Suprapubic skin (tissue), 4 donors: ENCODE data around the gene CDH13.

ENCODE experiments used
- EP300 ChIP-seq: sonication (generic); formaldehyde crosslinking; IDR thresholded peaks from one replicate; pipeline ENCODE4 v1.6.1; 2017; ENCODE audit warnings: antibody characterized with exemption
- POLR2A ChIP-seq, 2 donors: fragments of 450-650 bp; IDR thresholded peaks; one replicate each; pipeline ENCODE4 v1.6.1; 2017; ENCODE audit warnings: antibody characterized with exemption in 2 of 2, mild to moderate bottlenecking in 2 of 2, moderate library complexity in 2 of 2
- POLR2AphosphoS5 ChIP-seq, 3 donors: sonication (generic); formaldehyde crosslinking; IDR thresholded peaks; one replicate each; pipeline ENCODE4 v1.6.1; 2017; ENCODE audit warnings: antibody characterized with exemption in 3 of 3
- TF ChIP-seq, protein P1 (sequence below), 2 donors: fragments of 200-600 bp in 1 of 2; fragments of 450-650 bp in 1 of 2; sonication (generic) in 1 of 2; IDR thresholded peaks; one replicate each; pipeline ENCODE4 v1.5.1; 2016 to 2019; ENCODE audit warnings: antibody characterized with exemption in 2 of 2, mild to moderate bottlenecking in 1 of 2, moderate library complexity in 1 of 2

- TF ChIP-seq POLR2A (IDR thresholded peaks at IDR 0.05) (no peak), EP300 (no peak), POLR2AphosphoS5 (IDR thresholded peaks at IDR 0.05) (no peak)
- TF ChIP-seq, protein P1, sequence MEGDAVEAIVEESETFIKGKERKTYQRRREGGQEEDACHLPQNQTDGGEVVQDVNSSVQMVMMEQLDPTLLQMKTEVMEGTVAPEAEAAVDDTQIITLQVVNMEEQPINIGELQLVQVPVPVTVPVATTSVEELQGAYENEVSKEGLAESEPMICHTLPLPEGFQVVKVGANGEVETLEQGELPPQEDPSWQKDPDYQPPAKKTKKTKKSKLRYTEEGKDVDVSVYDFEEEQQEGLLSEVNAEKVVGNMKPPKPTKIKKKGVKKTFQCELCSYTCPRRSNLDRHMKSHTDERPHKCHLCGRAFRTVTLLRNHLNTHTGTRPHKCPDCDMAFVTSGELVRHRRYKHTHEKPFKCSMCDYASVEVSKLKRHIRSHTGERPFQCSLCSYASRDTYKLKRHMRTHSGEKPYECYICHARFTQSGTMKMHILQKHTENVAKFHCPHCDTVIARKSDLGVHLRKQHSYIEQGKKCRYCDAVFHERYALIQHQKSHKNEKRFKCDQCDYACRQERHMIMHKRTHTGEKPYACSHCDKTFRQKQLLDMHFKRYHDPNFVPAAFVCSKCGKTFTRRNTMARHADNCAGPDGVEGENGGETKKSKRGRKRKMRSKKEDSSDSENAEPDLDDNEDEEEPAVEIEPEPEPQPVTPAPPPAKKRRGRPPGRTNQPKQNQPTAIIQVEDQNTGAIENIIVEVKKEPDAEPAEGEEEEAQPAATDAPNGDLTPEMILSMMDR (IDR thresholded peaks at IDR 0.05) = no peak
Observed at GRCh38 chr16:83686726-83687125, 1060.0 kb downstream of the CDH13 start.
